Measurements from ENCODE around the gene MACROD2.

MACROD2 gene

DNA sequence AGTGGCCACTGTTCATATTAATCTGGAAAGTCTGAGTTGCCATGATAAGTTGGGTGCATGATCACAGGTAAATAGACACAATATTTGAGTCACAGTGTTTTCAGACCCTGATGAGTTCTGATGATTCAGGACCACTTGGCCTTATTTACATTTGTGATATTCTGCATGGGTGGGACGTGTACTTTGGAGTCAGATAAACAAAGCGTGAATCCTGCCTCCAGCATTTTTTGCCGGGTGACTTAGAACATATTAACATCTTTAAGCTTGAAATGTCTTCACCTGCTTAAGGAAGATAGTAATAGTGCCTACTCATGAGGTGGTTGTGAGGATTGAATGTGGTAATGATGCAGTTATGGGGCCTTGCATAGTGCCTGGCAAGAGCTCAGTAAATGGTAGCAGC, 1582.8 kb downstream of the MACROD2 start:
- no peak for DNase-seq

DNA sequence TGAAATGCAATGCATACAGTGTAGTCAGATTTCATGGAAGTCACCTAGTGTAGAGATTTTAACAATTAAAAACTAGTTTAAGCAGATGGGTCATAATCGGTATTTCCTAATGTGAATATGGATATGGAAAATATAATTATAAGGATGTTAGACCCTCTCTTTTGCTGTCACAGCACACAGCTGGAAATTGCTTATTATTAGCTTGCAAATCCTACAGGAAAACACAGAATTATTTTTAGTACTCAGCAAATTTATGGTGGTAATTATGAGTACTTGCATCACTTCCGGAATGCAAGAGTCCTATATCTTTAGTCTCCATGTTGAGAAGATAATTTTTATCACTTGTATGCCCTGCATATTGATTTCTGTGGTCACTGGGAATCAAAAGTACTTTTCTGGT, 1584.4 kb downstream of the MACROD2 start:
- DNase-seq: no peak

DNA sequence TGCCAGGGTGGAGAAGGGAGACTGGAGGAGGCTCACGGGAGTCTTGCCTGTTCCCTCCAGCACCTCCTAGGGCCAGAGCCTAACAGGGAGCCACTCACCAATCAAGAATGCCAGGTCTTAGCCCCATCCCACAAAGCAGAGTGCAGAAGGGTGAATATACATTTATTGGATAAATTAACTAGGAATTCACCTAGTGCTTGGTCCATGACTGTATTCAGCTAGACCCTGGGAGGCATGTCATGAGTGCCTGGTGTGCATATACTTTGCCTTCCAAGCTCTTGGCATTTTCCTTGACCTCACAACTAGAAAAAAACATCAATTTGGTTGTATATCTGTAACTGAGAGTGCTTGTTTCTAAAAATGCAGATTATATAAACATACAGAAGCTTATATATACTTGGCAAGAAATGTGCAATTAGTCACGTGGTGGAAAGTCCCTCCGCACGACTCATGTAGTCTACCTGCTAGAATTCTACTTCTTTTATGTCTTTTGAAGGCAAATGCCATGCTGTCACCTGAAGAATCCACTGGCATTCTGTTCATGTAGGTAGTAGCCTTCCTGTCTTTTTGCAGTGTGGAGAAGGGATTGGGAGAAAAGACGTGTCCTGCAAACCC, 1586.9 kb downstream of the MACROD2 start:
- DNase-seq: no peak

DNA sequence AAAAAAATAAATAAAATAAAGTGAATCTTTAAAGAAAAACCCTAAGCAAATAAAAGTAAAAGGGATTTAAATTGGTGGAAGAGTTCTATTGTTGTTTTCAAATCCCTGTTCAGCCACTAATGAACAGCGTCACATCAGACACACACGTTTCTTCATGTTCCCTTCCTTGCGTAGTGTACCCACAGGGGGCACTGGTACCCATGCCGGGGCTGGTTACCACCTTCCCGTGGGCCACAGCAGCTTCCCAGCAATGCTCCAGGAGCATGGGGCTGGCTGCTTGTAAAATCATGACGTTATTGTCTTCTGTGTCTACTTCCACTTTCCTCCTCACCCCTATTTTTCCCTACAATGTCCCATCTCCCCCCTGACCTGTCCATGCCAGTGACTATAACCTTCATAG, 1589.2 kb downstream of the MACROD2 start:
- DNase-seq: no peak

DNA sequence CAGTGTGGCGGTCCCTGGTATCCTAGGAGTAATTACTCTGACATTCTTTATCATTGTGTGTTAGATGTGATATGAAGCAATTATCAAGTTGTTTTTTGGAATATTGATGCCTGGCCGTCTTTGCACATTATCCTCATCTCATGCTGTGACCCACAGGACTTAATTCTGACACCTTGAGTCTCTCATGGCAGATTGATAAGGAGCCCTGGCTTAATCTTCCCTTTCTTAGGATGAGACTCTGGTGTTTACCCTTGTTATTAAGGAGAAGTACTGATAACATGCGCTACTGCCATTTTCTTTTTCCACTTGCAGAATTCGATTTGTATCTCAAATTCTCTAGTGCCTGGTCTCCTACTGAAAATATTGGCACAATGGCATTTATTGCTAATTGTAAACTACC, 1597.8 kb downstream of the MACROD2 start:
- DNase-seq: no peak

DNA sequence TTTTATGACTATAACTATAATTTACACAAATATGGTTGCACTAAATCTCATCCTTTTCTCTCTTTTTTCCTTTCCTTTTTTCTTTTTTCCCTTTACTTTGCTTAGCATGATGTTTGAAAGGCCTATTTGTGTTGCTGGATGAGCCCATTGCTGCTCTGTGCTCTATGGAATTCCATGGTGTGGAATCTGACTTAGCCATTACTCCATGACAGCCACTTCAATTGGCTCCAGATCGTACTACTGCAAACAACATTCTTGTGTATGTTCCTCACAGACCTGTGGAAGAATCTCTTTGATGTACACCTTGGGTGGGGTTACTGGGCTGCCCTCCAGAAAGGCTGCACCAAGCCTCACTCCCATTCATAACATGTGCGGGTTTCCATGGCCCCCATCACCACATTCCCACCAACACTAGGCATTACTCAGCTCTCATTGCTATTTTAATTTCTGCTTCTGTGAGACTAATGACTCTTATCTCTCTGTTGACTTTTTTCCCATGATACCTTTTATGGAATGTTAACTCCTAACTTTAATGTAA, 1598.9 kb downstream of the MACROD2 start:
- no peak for DNase-seq

DNA sequence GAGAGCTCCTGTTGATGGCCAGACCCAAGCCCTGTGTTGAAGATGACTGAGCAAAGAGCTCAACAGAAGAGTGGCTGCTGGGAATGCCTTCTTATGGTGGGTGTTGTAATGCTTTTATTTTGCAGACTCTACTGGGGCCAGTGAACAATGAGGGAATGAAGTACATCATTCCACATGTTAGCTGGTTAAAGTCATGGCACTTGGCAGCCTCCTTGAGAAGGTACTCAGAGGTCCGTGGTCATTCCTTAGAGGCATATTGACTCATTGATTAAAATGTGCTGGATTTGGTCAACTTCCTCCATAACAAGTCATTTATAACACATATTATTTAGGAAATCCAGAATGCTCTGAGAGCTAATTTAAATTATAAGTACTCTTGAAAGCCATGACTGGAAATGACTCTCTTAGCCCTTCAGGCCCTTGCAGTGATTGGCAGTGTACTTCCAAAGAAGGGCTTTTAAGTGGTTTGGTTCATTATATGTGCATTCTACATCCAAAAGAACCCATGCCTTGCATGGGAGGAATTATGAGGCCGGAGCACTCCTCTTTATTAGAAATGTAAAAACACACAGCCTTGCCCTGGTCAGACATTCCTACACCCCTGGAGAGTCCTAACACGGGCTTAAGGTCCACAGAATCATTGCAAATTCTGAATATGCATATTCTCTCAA, 1601.0 kb downstream of the MACROD2 start:
- no peak for DNase-seq

DNA sequence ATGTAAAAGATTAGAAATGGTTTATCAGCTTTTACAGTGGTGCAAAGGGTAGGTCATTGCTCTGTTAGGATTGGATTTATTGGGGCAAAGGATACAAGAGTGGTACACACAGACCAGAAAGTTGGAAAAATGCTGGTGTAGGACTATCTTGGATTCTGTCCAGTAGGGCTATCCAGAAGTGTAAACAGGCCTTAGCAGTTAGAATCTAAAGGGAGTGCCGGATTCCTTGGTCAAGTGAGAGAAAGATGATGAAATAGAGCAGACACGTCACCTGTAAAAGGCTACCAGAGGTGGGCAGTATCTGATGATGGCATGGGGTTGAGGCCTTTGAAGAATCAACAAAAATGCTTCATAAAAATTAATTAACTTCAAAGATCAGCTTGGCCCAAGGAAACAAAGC, 1602.0 kb downstream of the MACROD2 start:
- DNase-seq: no peak

DNA sequence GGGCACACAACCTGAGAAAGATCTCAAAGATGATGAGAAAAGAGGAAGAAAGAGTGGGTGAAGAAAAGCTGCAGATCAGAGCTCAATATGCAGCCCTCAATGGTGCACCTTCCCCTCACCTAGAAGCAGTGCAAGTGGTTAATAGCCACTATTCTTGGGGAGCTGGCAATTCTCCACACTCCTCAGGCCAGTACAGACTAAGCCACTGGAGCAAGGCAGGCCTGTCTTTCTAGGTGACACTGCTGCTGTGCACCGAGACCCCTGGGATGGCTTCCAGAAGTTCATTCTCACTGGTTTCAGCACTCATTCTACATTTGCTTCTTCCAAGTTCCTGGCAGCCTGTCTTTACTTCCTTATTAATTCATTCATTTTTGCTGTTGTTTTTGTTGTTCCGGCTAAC, 1604.6 kb downstream of the MACROD2 start:
- DNase-seq: no peak

DNA sequence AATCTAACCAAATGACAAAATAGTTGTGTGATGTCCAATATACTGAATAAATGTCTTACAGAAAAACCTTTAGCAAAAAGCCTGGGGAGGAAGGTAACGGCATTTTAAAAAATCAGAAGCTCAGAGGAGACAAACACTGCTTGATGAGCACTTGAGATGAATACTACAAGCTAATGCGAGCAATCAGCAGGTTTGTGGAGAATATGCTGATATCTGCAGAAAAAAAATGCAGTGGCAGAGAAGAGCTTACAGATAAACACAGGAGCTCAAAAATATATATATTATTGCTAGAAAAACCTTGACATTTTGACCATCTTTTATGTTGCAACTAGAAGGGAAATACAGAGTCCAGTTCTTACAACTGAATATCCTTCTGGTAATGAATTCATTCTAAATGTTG, 1605.2 kb downstream of the MACROD2 start:
- no peak for DNase-seq

DNA sequence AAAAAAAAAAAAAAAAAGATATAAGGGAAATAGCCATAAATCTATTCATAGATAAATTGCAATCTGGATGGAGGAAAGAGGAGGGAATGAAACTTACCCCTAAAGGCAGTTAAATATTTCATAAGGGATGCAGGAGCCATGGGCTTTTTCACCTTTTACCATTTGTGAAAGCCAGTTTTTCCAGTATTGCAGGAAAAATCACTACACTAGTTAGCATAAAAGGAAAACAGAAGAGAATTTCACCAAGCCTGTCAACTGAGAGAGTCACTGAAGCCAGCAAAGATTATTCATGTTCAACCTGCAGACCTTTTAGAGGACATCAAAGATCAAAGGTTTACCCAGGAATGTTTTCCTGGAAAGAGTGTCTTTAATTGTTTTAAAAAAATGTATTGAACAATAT, 1608.2 kb downstream of the MACROD2 start:
- DNase-seq: no peak

DNA sequence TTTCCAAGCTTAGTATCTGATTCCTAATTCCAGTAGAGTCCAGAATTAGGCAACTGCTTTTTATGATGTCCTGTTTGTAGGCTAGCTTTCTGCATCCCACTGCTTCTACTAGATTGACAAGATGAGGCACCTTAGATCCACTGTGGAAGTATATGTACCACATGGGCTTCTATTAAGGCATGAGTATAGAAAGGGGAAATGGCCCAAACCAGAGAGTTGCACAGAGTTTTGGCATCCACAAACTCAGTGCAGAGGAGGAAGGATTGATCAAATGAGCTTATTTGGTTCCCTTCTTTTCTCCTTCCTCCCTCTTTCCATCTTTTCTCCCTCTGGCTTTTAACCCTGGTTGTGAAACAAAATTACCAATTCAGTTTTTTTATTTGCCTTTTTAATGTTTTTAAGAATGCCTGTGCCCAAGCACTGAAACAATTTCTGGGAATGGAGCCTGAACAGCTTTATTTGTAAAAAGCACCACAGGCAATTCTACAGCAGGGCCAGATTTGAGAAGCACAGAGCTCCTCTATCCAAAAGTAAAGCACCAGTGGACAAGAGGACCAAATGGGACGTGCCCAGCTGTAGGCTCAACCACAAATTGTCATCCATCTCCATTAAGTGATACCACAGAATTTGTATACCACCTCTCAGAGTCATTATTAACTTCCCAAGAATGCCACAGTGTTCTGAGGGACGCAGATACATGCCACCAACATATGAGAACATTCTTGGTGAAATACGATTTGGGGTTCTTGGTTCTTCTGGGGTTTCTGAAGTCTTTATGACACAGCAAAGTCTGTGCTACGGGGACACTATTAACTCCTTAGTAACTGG, 1608.9 kb downstream of the MACROD2 start:
- no peak for DNase-seq

DNA sequence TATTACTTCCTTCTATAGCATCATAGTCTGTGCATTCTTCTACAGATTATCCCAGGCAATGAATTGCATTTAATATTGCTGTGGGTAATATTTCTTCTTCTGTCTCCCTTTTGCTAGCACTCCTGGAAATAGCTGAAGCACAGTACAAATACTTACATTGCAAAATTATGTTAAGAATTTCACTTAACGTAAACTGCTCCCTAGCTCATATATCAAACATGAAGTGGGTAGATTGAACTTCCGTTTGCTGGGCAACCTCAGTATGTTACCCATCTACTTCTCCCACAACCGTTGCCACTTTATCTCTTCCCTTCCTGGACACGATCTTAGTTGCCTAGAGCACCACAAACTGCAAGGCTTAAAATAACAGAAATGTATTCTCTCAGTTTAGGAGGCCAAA, 1614.6 kb downstream of the MACROD2 start:
- no peak for DNase-seq

DNA sequence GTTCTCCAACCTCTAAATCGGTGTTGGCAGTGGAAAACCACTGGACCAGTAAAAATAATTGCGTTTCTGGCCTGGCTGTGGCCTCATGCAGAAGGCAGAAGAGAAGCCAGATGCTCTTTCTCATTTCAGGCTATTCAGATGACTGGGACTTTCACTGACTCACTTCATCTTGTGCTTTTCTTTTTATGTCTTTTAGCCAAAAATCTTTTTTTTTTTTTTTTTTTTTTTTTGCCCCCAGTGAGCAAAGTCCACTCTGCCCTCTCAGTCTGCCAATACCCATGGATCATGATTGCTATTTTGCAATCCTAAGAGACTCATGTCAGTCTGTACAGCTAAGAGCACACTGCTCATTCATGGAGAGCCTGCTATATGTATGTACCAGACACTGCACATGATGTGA, 1615.5 kb downstream of the MACROD2 start:
- no peak for DNase-seq

DNA sequence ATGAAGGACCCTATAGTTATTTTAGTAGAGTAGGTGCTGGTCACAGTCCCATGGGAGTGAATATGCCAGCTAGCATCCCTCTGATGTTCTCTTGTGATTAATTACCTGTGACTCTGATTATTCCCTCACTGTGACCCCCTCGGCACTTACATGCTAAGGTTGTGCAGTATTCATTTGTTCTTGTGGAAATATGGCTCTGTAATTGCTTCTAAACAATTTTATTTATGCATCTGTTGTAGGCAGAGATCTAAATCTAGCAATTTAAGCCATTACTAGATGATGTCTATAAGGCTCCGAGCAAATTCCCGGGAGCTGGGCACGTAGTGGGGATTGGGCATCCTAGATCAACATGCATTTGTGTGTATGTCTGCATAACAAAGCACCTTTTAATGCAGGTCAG, 1616.2 kb downstream of the MACROD2 start:
- DNase-seq: no peak

DNA sequence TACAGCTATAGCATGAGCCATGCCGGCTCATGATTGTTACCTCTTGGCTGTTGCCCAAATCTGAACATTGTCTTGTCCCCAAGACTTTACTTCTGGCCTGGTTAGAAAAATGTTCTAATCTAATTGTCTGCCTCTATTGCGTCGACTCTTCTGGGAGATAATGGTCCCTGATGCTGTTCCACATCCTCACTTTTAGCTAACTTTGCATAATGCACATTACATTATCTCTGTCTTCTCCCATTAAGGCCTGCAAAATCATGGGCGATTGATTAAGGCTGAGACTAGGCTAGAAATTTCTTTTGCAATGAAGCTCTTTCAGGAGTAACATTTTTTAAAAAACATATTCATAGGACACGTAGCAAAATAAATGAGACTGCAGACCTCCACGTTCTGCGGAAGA, 1616.9 kb downstream of the MACROD2 start:
- DNase-seq: no peak

DNA sequence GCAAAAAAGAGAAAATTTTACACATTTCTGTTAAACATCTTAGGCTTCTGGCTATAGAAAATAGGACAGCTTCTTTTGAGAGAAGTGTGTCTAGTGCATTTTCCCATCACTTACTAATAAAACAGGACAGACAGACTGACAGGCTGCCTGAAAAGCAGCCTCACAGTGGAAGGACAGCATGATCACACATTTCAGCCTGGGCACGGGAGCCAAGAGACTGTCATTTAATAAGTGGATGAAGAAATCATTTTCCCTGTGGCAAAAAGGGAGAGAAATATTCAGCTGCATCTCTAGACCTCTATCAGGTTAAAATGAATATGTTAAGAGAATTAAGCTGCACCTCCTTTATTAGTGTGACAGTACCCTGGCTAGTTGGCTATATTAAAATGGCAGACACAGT, 1617.5 kb downstream of the MACROD2 start:
- DNase-seq: no peak

DNA sequence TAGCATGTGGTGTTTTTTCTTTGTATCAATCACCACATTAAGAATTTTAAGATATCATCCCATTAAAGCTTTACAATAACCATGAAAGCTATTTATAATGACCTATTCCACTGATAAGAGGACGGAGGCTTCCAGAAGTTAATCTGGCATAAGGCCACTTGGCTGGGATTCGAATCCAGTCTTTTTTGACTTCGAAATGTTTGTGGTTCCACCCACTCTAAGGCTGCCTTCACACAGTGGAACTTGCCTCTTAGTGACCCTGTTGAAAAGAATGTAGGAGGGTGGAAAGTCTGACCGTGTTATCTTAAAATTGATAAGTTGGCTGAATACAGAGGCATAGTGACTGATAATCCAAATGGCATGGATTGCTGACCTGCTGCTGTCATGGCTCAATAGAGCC, 1618.2 kb downstream of the MACROD2 start:
- DNase-seq: no peak

DNA sequence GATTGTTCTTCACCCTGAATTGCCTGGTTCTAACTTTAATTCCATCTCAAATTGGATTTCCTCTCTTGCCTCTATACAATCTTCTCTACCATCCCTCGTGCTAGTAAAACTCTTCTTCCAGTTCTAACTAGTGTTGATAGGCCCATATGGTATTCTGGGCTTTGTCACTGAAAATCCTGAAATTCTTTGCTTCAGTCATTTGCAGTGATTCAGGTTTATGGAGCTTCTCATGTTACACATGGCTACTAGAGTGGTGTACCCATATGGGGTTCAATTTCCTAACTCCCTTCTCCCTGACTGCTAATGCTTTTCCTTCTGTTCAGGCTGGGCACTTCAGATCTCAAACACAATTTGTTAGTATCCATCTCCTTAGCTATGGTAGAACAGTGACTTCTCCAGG, 1621.3 kb downstream of the MACROD2 start:
- DNase-seq: no peak

DNA sequence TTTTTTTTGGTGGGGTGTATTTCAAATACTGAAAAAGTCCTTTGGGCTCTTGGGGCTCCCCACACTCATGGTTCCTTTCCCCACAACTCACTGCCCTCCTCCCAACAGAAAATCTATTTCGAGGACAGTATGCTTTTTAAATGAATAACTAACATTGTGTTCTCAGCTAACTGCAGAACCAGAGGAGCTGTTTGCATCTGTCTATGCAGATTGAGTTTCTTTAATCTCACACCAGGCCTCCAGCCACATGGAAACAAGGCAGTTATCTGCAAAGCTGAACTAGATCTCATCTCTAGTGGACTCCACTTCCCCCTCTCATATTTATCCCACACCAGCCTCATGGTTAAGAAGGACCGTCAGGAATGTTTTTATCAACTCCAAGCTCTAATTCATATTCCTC, 1622.8 kb downstream of the MACROD2 start:
- DNase-seq: no peak

DNA sequence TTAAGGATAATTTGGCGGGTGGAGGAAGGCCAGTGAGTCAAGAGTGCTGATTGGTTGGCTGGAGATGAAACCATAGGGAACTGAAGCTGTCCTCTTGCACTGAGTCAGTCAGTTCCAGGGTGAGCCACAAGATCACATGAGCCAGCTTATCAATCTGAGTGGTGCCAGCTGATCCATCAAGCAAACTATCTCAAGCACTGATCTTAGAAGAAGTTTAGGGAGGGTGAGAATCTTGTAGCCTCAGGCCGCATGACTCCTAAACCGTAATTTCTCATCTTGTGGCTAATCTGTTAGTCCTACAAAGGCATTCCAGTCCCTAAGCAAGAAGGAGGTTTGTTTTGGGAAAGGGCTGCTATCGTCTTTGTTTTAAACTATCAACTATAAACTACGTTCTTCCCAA, 1623.6 kb downstream of the MACROD2 start:
- no peak for DNase-seq

DNA sequence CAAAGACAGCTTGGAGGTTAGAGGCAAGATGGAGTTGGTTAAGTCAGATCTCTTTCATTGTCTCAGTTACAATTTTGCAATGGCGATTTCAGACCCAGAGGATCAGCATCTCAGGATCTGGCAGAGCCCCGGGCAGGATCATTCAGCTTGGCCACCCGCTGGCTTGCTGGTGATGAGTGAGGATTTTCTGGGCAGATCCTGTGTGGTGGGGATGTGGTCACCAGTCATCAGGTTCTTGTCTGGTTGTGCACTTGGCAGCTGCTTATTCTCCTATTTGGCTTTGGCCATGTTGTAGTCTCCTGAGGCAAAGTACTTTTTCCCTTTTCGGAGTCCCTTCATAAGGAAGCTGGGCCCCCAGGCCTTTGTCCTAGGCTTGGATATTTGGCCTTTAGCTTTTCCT, 1624.0 kb downstream of the MACROD2 start:
- DNase-seq: no peak

DNA sequence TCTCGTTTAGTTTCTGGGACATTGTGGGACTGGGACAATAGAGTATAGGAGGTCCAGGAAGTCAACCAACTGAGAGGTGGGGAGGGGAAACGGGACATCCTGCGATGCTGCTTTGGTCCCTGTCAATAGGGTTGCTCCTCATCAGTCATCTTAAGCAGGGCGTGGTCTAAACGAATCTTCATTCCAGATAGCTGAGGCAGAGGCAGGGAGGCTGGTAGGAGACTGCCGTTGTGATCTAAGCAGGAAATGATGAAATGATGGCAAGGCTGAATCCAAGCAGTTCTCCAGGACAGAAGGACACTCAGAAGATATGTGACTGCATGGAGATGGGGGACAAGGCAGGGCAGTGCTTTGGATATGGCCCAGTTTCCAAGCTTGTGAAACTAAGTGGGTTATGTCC, 1624.5 kb downstream of the MACROD2 start:
- no peak for DNase-seq

DNA sequence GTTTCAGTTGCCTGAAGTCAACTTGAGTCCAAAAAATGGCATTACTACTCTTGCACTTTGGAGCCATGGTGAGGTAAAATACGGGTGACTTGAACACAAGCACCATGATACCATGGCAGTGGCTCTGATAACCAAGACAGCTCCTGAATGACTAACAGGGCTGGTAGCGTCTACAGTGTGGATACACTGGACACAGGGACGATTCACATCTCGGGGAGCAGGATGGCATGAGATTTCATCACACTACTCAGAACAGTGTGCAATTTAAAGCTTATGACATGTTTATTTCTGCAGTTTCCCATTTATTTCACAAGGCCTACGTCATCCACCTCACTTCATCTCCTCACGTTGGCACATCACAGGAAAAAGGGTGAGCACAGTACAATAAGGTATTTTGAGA, 1627.1 kb downstream of the MACROD2 start:
- DNase-seq: no peak
